MG63 (cell line): ENCODE results near the gene ZMAT5. TPM values are rescaled to one million over a fixed set of nuclear protein-coding genes. Genes with fewer than 3 reads are reported as not detected.

ENCODE experiments used
- DNase-seq: peaks from one replicate; pipeline ENCODE4 v3.0.0-alpha.2; 2020
- H3K27me3 ChIP-seq: fragments of 250-450 bp; sonication (Bioruptor Pico); 2 replicates; pipeline ENCODE4 v1.5.1; 2020; ENCODE audit warnings: mild to moderate bottlenecking, moderate library complexity
- H3K36me3 ChIP-seq: fragments of 250-450 bp; sonication (Bioruptor Pico); 2 replicates; pipeline ENCODE4 v1.5.1; 2020; ENCODE audit warnings: mild to moderate bottlenecking, moderate library complexity
- H3K4me3 ChIP-seq: fragments of 250-450 bp; sonication (Bioruptor Pico); 2 replicates; pipeline ENCODE4 v1.5.1; 2020; ENCODE audit warnings: mild to moderate bottlenecking, moderate library complexity
- H3K9me3 ChIP-seq: fragments of 250-450 bp; sonication (Bioruptor Pico); 2 replicates; pipeline ENCODE4 v1.5.1; 2020; ENCODE audit warnings: mild to moderate bottlenecking, moderate library complexity
- total RNA-seq: library from RNA; depleted of rRNA; stranded (reverse); fragments of >200 nt; shearing (Covaris generic); gene quantifications from 2 replicates; pipeline ENCODE4 v1.2.3, GENCODE V29; 2014; ENCODE audit warnings: low replicate concordance

Gene ZMAT5
- total RNA-seq, 1 experiment from 2014 or later, result 38.9 TPM

DNA sequence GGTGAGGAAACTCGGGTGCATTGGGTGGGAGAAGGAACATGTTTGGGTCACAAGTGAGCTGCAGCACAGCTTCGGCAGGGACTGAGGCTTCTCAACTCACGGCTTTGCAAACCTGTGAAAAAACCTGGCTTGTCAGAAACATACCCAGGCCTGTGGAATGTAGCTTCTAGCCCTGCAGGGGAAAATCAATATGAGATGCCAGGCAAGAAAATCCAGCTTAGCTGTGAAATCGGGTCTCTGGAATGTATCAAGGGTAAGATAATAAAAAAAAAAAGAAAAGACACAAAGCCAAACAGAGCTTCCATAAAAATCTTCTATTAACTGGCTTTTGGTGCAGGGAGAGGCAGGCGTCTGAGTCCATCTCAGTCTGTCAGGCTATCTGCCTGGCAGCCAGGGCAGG, 28.9 kb upstream of the ZMAT5 start:
- Histone ChIP-seq H3K36me3 (peaks cover 35% of the 10 kb centered on the region), H3K27me3 (no peaks in the 10 kb centered on the region), H3K9me3 (no peaks in the 10 kb centered on the region), H3K4me3 (no peak overlapping the region)
- DNase-seq, result no peak

DNA sequence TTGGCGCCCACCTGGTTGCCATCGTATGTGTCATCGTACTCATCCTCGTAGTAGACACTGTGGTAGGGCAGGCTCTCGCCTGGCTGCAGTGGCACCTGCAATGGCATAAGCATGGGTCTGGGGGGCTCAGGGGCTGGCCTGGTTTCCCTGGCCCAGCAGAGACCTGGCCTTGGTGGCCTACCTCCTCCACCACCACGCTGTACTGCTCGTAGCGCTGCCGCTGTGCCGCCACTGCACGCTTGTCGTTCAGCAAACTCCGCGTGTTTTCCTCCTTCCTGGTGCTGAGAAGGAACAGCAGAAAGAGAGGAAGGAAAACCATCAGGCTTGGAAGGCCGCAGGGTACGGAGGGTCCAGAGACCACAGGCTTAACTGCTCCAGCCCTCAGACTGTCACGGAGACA, 26.6 kb upstream of the ZMAT5 start:
- no peak overlapping the region for H3K4me3 ChIP-seq
- H3K27me3 ChIP-seq, result no peaks in the 10 kb centered on the region
- no peak for DNase-seq
- H3K9me3 ChIP-seq, result no peaks in the 10 kb centered on the region
- peaks cover 30% of the 10 kb centered on the region for H3K36me3 ChIP-seq

DNA sequence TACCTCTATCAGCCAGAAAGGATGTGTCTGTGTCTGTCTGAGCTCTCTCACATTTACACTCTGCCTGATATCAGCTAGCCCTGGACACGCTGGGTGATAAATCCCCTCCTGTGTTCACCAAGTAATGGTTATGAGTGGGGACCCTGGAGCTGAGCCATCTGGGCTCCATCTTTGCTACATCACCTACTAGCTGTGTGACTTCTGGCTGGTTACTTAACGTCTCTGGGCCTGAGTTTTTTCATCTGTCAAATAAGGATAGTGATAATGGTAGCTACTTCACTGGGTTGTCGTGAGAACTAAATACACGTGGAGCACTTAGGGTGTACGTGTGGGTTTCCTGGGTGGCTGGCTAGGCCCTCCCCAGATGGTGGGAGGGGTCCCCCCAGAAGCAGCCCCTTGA, 23.3 kb upstream of the ZMAT5 start:
- Histone ChIP-seq H3K9me3 (no peaks in the 10 kb centered on the region), H3K27me3 (no peaks in the 10 kb centered on the region), H3K36me3 (peaks cover 19% of the 10 kb centered on the region), H3K4me3 (no peak overlapping the region)
- DNase-seq, result no peak

DNA sequence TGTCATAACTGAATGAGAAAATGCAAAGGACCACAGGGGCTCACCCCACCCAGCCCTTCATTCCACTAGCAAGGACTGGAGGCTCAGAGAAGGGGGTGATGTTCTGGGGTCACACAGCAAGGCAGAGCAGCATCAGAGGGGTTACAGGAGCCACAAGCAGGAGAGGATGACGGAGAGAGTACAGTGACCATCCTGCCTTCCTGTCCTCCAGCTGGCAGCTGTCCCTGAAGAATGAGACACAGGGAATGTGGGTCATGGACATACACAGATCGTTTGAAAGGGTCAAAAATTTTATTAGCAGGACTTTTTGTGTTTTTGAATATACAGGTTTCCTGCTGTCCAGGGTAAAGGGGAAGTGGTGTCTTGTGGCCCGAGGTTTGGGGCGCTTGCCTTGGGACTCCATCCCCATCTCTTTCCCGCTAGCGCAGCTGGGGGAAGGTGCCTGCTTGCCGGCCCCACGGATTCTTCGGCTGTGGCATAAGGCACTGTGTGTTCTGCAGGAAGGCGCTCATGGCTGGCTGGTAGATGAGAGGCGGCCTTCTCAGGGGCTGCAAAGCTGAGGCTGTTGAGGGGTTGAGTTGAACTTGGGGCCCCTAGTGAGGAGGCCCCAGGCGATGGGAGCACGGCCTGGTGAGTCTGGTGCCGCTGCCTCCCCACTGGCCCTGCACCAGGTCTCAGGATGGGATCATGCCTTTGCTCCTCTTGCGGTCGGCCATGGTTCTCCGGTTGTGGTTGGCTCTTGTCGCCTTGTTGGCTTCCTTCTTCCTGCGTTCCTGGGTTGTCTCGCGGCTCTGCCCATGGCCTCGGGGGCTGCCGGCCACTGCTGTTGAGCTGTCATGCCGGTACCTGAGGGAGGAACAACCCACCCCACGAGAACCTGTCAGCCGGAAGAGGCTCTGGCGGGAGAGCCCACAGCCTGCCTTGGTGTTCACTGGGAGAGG, 21.8 kb upstream of the ZMAT5 start:
- no peak for DNase-seq
- H3K36me3 ChIP-seq, result peaks cover 19% of the 10 kb centered on the region
- H3K4me3 ChIP-seq, result no peak overlapping the region
- H3K9me3 ChIP-seq, result no peaks in the 10 kb centered on the region
- no peaks in the 10 kb centered on the region for H3K27me3 ChIP-seq

DNA sequence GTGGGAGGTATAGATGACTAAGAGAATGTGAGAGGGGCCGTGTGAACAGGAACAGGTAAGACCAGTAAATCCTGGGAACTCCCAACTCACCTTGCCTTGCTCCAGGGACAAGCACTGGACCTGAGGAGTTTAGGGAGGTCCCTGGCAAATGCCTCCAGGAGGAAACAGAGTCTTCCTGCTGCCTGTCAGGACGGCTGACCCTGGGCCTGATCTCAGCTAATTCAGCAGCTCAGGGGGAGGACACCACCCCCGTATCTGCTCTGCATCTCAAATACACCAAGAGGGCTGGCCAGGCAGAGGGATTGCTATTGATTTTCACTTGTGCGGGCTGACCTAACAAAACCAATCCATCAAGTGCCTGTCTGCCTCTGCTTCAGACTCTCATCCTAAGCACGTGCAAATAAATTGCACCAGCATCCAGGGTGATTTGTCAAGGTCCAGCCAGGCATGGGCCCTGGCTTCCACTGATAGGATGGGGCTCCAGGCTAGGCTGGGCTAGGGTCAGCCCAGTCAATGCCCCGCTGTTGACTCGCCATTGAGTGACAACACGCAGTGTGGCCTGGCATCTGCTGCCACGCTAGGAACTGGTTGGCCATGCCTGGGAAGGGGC, 20.7 kb upstream of the ZMAT5 start:
- no peak for DNase-seq
- no peaks in the 10 kb centered on the region for H3K27me3 ChIP-seq
- H3K4me3 ChIP-seq, result no peak overlapping the region
- H3K36me3 ChIP-seq, result peaks cover 18% of the 10 kb centered on the region
- H3K9me3 ChIP-seq, result no peaks in the 10 kb centered on the region

DNA sequence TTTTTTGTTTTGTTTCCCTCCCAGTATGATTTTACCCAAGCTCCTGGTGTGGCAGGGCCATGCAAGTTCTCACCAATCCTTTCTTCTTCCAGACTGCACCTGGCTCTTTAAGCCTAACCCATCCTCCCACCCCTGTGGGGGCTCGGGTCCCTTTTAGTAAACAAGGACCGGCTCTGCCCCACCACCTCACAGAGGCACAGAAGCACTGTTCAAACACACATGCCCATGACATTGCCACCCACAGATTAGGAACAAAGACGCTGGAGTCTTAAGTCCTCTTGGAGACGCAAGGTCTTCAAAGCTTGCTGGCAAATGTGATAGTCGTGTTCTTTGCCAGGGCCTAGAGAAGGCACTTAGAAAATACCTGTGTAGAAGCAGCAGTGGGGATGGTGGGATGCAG, 19.2 kb upstream of the ZMAT5 start:
- Histone ChIP-seq H3K4me3 (no peak overlapping the region), H3K9me3 (no peaks in the 10 kb centered on the region), H3K27me3 (no peaks in the 10 kb centered on the region), H3K36me3 (peaks cover 15% of the 10 kb centered on the region)
- DNase-seq, result no peak

DNA sequence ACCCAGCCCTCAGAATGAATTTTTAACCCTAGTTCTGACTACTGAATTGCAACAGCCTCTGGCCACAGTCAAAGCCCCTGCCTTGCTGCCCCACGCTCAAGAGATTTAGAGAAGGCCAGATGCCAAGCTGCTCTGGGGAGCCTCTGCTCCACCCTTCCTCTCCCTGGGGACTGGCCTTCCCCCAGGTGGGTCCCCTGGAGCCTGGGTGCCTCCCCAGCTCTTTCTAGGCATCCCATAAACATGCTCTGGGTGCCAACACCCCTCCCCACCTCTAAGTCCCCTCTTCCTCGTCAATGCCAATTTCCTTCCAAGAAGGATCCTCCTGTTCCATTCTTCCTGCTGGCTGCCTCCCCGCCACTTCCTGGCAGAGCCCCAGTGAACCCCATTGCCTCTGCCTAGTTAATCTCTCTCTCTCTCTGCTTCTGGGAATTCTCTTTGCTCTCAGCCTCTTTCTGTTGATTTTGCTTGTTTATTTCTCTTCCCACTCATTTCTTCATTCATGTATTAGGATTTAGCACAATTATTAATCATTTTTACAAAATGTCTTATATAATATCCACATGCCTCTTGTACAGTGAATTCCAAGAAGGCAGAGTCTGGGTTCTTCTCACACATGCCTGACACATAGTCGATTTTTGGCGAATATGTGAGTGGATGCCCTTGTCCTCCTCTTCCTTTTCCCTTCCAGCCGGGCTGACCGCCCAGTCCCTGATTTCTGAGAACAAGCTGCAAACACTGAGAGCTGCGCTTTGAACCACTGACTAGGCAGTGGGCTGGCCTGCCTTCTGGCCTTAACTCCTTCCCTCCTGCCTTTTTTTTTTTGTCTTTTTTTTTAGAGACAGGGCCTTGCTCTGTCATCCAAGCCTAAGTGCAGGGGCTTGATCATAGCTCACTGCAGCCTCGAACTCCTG, 17.9 kb upstream of the ZMAT5 start:
- Histone ChIP-seq H3K9me3 (no peaks in the 10 kb centered on the region), H3K27me3 (no peaks in the 10 kb centered on the region), H3K4me3 (no peak overlapping the region), H3K36me3 (peaks cover 6% of the 10 kb centered on the region)
- peak; percentile 35 for DNase-seq

DNA sequence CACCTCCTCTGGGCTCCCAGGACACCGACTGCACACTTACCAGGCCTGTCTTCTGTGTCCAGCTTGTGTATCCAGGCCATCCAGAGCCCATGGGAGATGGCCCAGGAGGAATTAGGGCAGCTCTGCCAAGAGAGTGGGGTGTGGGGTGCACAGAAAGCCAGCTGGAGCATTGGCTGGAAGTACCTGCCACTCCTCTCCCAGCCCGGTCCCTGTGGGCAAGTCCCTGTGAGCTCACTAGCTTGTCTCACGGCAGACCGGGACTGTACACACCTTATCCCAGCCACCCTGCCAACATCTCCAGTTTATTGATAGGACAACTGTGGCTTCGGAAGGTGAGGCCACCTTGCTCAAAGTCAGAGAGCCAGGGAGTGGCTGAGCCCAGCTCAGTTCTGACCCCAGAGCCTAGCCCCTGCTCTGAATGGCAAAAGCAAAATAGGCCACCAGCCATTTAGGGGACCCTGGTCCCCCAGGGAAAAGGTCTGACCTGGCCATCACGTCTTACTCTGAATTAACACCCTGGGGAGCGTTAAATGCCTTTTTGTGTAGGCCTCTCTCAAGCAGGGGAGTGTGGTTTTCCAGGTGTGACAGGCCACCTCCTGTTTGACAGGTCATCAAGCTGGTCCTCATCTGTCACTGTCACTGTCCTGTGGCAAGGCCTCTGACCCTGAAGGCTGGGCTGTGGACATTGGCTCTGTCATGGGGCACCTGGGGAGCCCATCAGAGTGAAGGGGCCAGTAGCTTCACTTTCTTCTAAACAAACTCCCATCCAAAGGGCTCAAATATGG, 15.4 kb upstream of the ZMAT5 start:
- H3K27me3 ChIP-seq, result no peaks in the 10 kb centered on the region
- H3K36me3 ChIP-seq, result no peaks in the 10 kb centered on the region; the same call in none of the 2 replicates
- H3K9me3 ChIP-seq, result no peaks in the 10 kb centered on the region
- no peak overlapping the region for H3K4me3 ChIP-seq
- DNase-seq, result peak; percentile 76

DNA sequence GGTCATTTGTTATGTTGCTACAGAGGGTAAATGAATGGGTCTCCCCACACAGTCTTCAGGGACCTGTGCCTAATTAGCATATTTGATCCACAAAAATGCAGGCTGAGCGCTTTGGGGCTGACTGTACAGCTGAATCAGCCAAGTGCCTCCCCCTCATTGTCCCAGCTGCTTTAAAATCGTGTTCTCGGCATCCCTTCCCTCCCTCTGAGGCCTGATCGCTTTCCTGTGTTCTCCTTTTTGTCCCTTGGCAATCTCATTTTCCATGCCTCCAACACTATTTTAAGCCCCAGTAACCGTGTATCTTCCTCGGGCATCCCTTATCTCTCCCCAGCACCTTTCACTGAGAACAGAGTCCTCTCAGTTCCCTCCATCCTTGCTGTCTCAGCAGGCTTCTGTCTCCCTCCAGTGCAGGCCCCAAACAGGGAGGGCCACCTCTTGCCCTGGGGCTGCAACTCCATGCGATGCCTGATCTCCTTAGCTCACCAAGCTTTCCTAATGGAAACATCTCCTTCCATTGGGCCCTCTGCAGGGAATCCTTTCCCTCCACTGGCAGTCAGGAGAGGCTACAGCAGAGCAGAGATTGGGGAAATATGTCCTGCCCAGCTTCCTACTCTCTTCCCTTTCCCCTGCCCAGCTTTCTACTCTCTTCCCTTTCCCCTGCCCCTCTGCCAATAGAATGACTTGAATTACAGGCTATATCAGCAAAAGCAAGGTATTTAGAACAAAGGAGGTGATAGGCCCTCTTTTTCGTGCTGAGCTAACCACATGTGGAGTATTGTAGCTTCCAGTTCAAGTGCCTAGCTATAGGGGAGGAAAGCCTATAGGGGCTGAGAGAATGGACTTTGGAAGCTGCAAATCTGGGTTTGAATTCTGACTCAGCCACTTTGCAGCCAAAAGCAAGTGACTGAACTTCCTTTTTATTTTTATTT, 14.2 kb upstream of the ZMAT5 start:
- peak; percentile 78 for DNase-seq
- Histone ChIP-seq H3K27me3 (no peaks in the 10 kb centered on the region), H3K4me3 (no peak overlapping the region)

DNA sequence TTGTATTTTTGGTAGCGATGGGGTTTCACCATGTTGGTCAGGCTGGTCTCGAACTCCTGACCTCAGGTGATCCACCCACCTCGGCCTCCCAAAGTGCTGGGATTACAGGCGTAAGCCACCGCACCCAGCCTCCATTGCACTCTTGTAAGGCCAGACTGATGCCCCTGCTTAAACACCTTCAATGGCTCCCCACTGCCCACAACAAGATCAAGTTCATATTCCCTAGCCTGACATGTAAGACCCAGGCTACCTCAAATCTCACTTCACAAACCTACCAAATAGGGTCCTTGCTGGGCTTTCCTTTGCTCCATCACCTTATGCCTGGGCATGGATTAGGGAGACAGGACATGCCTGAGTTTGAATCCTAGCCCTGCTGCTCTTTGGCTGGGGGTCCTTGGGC, 13.4 kb upstream of the ZMAT5 start:
- no peaks in the 10 kb centered on the region for H3K27me3 ChIP-seq
- no peak overlapping the region for H3K4me3 ChIP-seq
- no peaks in the 10 kb centered on the region for H3K36me3 ChIP-seq
- no peaks in the 10 kb centered on the region for H3K9me3 ChIP-seq
- no peak for DNase-seq

More for the DNA sequence above, 14.2 kb upstream of the ZMAT5 start:
- Histone ChIP-seq H3K36me3 (no peaks in the 10 kb centered on the region), H3K9me3 (no peaks in the 10 kb centered on the region)

DNA sequence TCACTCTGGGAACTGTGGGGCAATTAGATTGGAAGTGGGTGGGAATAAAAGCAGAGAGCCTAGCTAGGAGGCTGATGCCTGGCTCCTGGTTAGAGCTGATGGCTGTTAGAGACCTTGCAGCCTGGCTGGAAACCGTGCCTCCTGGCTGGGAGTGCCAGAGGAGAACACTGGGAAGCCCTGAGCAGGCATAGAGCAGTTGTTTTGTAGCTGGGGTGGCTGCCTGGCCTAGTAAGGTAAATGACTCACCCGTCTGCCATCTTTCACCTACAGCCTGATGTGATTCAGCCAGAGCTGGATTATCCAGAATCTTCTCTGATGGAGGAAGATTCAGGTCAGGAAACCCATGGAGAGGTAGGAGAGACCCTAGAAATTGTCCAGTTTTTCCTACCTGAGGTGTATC, 6.4 kb upstream of the ZMAT5 start:
- peak; percentile 49 for DNase-seq
- Histone ChIP-seq H3K9me3 (no peaks in the 10 kb centered on the region), H3K27me3 (no peaks in the 10 kb centered on the region), H3K4me3 (no peak overlapping the region), H3K36me3 (peaks cover 35% of the 10 kb centered on the region)

DNA sequence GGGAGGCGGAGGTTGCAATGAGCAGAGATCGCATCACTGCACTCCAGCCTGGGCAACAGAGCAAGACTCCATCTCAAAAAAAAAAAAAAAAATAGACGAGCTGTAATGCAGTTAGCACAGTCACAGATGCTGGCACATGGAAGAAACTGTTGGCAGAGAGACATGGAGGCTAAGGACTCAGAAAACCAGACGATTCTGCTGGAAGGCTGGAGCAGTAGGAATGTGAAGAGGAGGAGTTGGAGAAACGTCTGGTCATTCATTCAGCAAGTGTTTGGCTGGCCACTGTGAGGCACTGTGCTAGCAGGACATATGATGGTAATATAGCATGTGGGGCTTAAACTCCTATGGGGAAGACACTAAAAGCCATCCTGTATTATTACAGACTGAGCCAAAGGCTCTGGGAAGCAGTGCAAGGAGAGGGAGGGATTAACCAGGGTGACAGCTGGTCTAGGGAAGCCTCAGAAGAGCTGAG, 5.4 kb upstream of the ZMAT5 start:
- Histone ChIP-seq H3K27me3 (no peaks in the 10 kb centered on the region), H3K9me3 (no peaks in the 10 kb centered on the region), H3K4me3 (no peak overlapping the region), H3K36me3 (peaks cover 40% of the 10 kb centered on the region)
- DNase-seq, result peak; percentile 82

DNA sequence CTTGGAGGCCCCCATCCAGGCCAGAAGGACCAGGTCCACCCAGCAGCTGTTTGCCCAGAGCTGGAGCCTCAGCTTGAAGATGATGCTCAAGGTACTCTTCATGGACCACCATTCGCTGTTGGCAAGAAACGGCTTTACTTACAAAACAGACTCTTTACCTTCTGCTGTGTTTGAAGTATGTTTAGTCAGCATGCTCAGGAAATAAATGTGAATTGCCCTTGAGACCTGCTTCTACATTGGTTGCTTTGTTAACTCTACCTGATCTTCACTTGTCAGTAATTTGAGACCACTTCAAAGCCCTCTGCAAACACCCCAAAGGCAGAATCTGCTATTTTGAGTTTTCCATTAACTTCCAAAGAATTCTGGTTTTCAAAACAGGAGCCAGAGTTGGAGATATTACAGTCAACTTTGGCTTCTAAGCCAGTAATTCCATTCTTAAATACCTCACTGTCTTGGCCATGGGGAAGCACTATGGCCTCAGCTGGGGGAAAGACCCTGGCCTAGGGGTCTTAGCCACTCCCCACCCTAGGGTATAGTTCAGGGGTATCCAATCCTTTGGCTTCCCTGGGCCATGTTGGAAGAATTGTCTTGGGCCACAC, 3.0 kb upstream of the ZMAT5 start:
- Histone ChIP-seq H3K27me3 (no peaks in the 10 kb centered on the region), H3K9me3 (no peaks in the 10 kb centered on the region), H3K36me3 (peaks cover 40% of the 10 kb centered on the region), H3K4me3 (no peak overlapping the region)
- DNase-seq, result no peak

DNA sequence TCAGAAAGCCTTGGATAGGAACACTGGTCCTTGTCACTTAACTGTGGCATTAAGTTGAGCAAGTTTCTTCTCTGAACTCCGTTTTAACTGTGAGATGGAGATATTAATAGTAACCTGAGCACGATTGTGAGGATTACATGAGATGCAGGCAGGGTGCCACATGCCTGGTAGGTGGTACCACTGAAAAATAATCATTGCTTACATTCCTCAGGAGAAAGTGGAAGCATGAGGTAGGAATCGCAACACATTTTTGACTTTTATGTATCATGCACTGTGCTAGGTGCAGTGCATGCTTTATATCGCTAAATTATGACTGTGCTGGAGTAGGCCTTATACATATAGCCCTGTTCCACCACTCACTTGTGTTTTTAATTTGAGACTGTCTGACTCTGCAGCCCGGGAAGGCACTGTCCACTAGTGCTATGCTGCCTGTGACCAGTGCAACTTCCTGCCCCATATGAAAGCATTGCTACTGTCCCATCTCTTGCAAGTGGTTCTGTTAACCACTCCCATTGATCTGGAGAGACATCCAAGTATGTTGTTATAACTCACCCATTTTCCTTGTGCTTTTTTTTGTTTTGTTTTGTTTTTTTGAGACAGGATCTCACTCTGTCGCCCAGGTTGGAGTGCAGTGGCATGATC, 1.4 kb upstream of the ZMAT5 start:
- Histone ChIP-seq H3K36me3 (peaks cover 40% of the 10 kb centered on the region), H3K4me3 (peak overlapping the region; percentile 99), H3K9me3 (no peaks in the 10 kb centered on the region), H3K27me3 (no peaks in the 10 kb centered on the region)
- DNase-seq, result no peak
